PC-3 (cell line): Measurements from ENCODE around the gene MGLL. TPM values are rescaled to one million over a fixed set of nuclear protein-coding genes. Genes with fewer than 3 reads are reported as not detected.

Source experiments
- ATAC-seq: fragments of 200-7000 bp; cut with Tn5 transposase; 2 replicates; pipeline ENCODE4 v1.9.1; 2020; ENCODE audit warnings: mild to moderate bottlenecking, moderate library complexity
- BruUV-seq: library from RNA; stranded (reverse); fragments of 400-500 nt; replicated peaks from 2 replicates; lab custom pipeline; 2021; lab: Mats Ljungman, UMichigan
- CTCF ChIA-PET: fragments of 300-600 bp; sonication (Branson Sonifier 250); formaldehyde crosslinking; loops from one replicate; lab custom pipeline; 2022; ENCODE audit warnings: antibody characterized with exemption; lab: Charles Lee
- POLR2A ChIA-PET: fragments of 300-600 bp; sonication (Branson Sonifier 250); formaldehyde crosslinking; loops from one replicate; lab custom pipeline; 2022; ENCODE audit warnings: antibody characterized with exemption; ENCODE audit not compliant: unreplicated experiment; lab: Charles Lee
- DNase-seq: peaks from one replicate; pipeline ENCODE4 v3.0.0-alpha.2; 2015
- H2AFZ ChIP-seq: fragments of 300-600 bp; sonication (generic); 2 replicates; pipeline ENCODE4 v1.6.0; 2016; ENCODE audit warnings: antibody characterized with exemption, low read length
- H3F3A ChIP-seq: fragments of 300-600 bp; sonication (generic); one replicate; pipeline ENCODE4 v1.6.0; 2017; ENCODE audit warnings: antibody characterized with exemption, low read length, control low read depth, mild to moderate bottlenecking; ENCODE audit not compliant: unreplicated experiment
- H3K27ac ChIP-seq: fragments of 300-600 bp; sonication (generic); 2 replicates; pipeline ENCODE4 v1.5.1; 2016; ENCODE audit warnings: mild to moderate bottlenecking, low read length
- H3K27me3 ChIP-seq: fragments of 300-600 bp; sonication (generic); 2 replicates; pipeline ENCODE4 v1.6.1; 2016; ENCODE audit warnings: low read length, mixed read lengths
- H3K36me3 ChIP-seq: fragments of 300-600 bp; sonication (generic); 2 replicates; pipeline ENCODE4 v1.6.1; 2016; ENCODE audit warnings: low read depth, mixed run types, low read length, mixed read lengths
- H3K4me1 ChIP-seq: fragments of 300-600 bp; sonication (generic); 2 replicates; pipeline ENCODE4 v1.5.1; 2016; ENCODE audit warnings: low read length; ENCODE audit not compliant: insufficient read depth
- H3K4me2 ChIP-seq: fragments of 300-600 bp; sonication (generic); 2 replicates; pipeline ENCODE4 v1.6.0; 2016; ENCODE audit warnings: low read length
- H3K4me3 ChIP-seq: fragments of 300-600 bp; sonication (generic); 2 replicates; pipeline ENCODE4 v1.5.1; 2016; ENCODE audit warnings: mild to moderate bottlenecking, low read length, mixed read lengths
- H3K79me2 ChIP-seq: fragments of 300-600 bp; sonication (generic); 2 replicates; pipeline ENCODE4 v1.6.1; 2017; ENCODE audit warnings: low read length, mixed read lengths
- H3K9ac ChIP-seq: fragments of 300-600 bp; sonication (generic); 2 replicates; pipeline ENCODE4 v1.6.0; 2016; ENCODE audit warnings: mild to moderate bottlenecking, low read length
- H3K9me2 ChIP-seq: fragments of 300-600 bp; sonication (generic); replicated peaks from 2 replicates; pipeline ENCODE4 v1.6.1; 2016; ENCODE audit warnings: mixed run types, low read length, mixed read lengths
- H3K9me3 ChIP-seq: fragments of 300-600 bp; sonication (generic); 2 replicates; pipeline ENCODE4 v1.6.1; 2016; ENCODE audit warnings: low read length, mixed read lengths
- H4K20me1 ChIP-seq: fragments of 300-600 bp; sonication (generic); 2 replicates; pipeline ENCODE4 v1.6.1; 2016; ENCODE audit warnings: low read length, mixed read lengths
- EZH2 ChIP-seq: fragments of 300-600 bp; sonication (generic); IDR thresholded peaks from one replicate; pipeline ENCODE4 v1.6.1; 2017; ENCODE audit warnings: antibody characterized with exemption, mild to moderate bottlenecking, low read length; ENCODE audit not compliant: unreplicated experiment
- EZH2phosphoT487 ChIP-seq: fragments of 300-600 bp; sonication (generic); IDR thresholded peaks from 2 replicates; pipeline ENCODE4 v1.6.1; 2018; ENCODE audit warnings: mild to moderate bottlenecking, antibody characterized with exemption, low read length, borderline replicate concordance
- intact Hi-C: fragments of 100-400 bp; cut with micrococcal nuclease; formaldehyde crosslinking; loops from 2 replicates; pipeline ENCODE4 v1.9.0; 2023
- total RNA-seq: library from RNA; depleted of rRNA; stranded (reverse); fragments of >200 nt; gene quantifications from 2 replicates; pipeline ENCODE4 v1.2.3, GENCODE V29; 2014
- TF ChIP-seq, protein P1 (sequence below): fragments of 300-600 bp; sonication (generic); conservative IDR thresholded peaks from 2 replicates; pipeline ENCODE4 v1.5.1; 2017; ENCODE audit warnings: antibody characterized with exemption, low read depth, mild to moderate bottlenecking, low read length

The MGLL gene
- total RNA-seq, 1 experiment from 2014 or later = 38.7 TPM

- Histone ChIP-seq H3K4me1 (peaks cover 24% of the 10 kb centered on the region), H3K4me2 (no peak overlapping the region), H3F3A (no peaks in the 10 kb centered on the region), H3K4me3 (no peak overlapping the region), H3K9me3 (no peaks in the 10 kb centered on the region), H3K27me3 (no peaks in the 10 kb centered on the region), H3K36me3 (no peaks in the 10 kb centered on the region), H3K9me2 (no peaks in the 10 kb centered on the region), H3K27ac (no peak overlapping the region), H2AFZ (no peak overlapping the region), H3K9ac (no peak overlapping the region), H3K79me2 (peaks cover 21% of the 10 kb centered on the region), H4K20me1 (no peaks in the 10 kb centered on the region)
- ChIA-PET POLR2A (no interaction called here), CTCF (no interaction called here)
- ATAC-seq (no peak), DNase-seq (no peak)
- intact Hi-C loops = no loop called here
- no TSS peak for BruUV-seq
- TF ChIP-seq, protein P1, sequence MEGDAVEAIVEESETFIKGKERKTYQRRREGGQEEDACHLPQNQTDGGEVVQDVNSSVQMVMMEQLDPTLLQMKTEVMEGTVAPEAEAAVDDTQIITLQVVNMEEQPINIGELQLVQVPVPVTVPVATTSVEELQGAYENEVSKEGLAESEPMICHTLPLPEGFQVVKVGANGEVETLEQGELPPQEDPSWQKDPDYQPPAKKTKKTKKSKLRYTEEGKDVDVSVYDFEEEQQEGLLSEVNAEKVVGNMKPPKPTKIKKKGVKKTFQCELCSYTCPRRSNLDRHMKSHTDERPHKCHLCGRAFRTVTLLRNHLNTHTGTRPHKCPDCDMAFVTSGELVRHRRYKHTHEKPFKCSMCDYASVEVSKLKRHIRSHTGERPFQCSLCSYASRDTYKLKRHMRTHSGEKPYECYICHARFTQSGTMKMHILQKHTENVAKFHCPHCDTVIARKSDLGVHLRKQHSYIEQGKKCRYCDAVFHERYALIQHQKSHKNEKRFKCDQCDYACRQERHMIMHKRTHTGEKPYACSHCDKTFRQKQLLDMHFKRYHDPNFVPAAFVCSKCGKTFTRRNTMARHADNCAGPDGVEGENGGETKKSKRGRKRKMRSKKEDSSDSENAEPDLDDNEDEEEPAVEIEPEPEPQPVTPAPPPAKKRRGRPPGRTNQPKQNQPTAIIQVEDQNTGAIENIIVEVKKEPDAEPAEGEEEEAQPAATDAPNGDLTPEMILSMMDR = no peak
- TF ChIP-seq EZH2phosphoT487 (no peak), EZH2 (no peak)
Measured at GRCh38 chr3:127764301-127764700, 58.0 kb downstream of the MGLL start.

DNA sequence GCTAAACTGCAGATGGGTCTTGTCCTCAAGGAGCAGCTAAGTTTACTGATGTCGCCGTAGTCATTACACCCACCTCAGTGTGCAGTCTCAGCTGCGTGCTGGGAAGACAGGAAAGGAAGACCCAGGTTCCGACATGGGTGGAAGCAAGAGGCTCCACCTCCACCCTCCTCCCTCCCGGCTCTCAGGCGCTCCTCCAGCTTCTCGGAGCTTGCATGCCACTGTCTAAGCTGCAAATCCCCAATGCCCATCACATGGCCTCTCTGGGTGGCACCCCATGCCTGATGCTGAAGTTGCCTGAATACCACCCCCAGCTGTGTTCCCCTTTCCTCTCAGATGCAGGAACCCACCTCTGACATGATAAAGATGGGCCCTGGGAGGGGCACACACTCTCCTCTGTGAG, 58.5 kb downstream of the MGLL start:
- intact Hi-C loops = no loop called here
- Histone ChIP-seq H3K4me3 (no peak overlapping the region), H3K9me2 (no peaks in the 10 kb centered on the region), H3K36me3 (no peaks in the 10 kb centered on the region), H3K79me2 (peaks cover 21% of the 10 kb centered on the region), H3K4me2 (no peak overlapping the region), H4K20me1 (no peaks in the 10 kb centered on the region), H3K9ac (no peak overlapping the region), H3K9me3 (no peaks in the 10 kb centered on the region), H2AFZ (no peak overlapping the region), H3F3A (no peaks in the 10 kb centered on the region), H3K27me3 (no peaks in the 10 kb centered on the region), H3K27ac (no peak overlapping the region), H3K4me1 (peaks cover 19% of the 10 kb centered on the region)
- DNase-seq (no peak), ATAC-seq (no peak)
- BruUV-seq = no TSS peak
- CTCF ChIA-PET = no interaction called here
- POLR2A ChIA-PET = no interaction called here
- TF ChIP-seq, protein P1 = no peak
- TF ChIP-seq EZH2 (no peak), EZH2phosphoT487 (no peak)

GRCh38 chr3:127763337-127763736, 59.0 kb downstream of the MGLL start:
- intact Hi-C loops = no loop called here
- BruUV-seq = no TSS peak
- Histone ChIP-seq H3K9ac (no peak overlapping the region), H2AFZ (no peak overlapping the region), H3K79me2 (peaks cover 21% of the 10 kb centered on the region), H3K36me3 (no peaks in the 10 kb centered on the region), H3K4me1 (peaks cover 14% of the 10 kb centered on the region), H3K9me3 (no peaks in the 10 kb centered on the region), H3K4me2 (no peak overlapping the region), H3F3A (no peaks in the 10 kb centered on the region), H3K9me2 (no peaks in the 10 kb centered on the region), H4K20me1 (no peaks in the 10 kb centered on the region), H3K4me3 (no peak overlapping the region), H3K27me3 (no peaks in the 10 kb centered on the region), H3K27ac (no peak overlapping the region)
- ATAC-seq (no peak), DNase-seq (no peak)
- ChIA-PET POLR2A (no interaction called here), CTCF (no interaction called here)
- TF ChIP-seq EZH2phosphoT487 (no peak), EZH2 (no peak)
- TF ChIP-seq, protein P1 = no peak
